Head of caudate nucleus (tissue), 42 donors: ENCODE data around the gene CLDN10.

Experiments
- DNase-seq, 42 donors: peaks; one replicate each; pipeline versions ENCODE4 v3.0.0 to v3.0.0-alpha.2; 2020 to 2021; ENCODE audit warnings: mixed read lengths in 7 of 42
- intact Hi-C: fragments of 100-400 bp; cut with DNase I; formaldehyde crosslinking; loops from one replicate; pipeline ENCODE4 v1.15.0; 2022

The CLDN10 gene

DNA sequence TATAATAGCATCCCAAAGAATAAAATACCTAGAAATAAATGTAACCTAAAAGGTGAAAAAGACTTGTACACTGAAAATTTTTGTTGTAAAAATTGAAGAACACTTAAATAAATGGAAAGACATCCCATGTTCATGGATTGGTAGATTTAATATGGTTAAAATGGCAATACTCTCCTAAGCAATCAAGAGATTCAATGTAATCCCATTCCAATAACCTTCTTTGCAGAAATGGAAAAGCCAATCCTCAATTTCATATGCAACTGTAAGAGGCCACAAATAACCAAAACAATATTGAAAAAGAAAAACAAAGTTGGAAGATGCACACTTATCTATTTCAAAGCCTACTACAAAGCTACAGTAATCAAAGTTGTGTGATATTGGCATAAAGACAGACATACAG is 74.2 kb downstream of the CLDN10 start:
- no peak for DNase-seq

DNA sequence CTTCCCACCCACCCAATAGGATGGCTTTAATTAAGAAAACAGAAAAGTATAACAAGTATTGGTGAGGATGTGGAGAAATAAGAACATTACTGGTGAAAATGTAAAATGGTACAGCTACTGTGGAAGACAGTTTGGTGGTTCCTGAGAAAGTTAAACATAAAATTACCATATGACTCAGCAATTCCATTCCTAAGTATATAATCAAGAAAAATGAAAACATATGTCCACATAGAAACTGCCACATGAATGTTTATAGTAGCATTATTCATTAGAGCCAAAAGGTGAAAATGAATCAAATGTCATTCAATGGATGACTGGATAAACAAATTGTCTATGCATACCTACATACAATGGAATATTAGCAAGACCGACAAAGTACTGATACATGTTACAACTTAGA is 75.1 kb downstream of the CLDN10 start:
- no peak for DNase-seq
- intact Hi-C loops, result no loop called here

More for the DNA sequence above, 74.2 kb downstream of the CLDN10 start:
- intact Hi-C loops, result no loop called here

DNA sequence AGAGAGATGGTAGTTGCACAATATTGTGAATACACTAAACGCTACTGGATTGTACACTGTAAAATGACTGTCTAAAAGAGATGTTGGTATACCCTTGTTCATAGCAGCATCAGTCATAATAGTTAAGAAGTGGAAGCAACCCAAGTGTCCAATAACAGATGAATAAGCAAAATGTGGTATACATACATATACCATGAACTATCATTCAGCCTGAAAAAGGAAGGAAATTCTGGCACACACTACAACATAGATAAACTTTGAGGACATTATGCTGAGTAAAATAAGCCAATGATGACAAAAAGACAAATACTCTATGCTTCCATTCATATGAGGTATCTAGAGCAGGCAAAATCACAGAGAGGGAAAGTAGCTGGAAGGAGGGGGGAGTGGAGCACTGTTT is 76.0 kb downstream of the CLDN10 start:
- DNase-seq, result no peak
- intact Hi-C loops, result no loop called here

DNA sequence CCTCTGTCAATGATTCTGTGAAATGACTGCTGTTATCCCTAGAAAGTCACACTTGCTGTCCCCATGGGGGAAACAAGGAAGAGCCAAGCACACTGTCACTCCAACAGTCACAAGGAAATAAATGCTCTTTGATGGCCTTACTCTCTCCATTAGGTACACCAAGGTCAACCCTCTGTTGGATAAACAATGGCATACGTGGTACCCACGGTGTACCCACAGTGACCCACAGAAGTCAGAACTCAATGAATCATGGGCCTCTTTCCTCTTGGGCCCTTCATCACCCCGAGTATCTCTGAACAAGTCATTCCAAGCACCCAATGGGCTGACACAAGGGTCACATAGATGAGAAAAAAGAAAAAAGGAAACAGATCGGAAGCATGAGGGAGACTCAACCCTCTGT is 76.6 kb downstream of the CLDN10 start:
- no peak for DNase-seq
- intact Hi-C loops, result no loop called here
